Stimulated activated naive CD4-positive, alpha-beta T cell (primary cell): ENCODE results near the gene RASGEF1B.
A peak's percentile ranks its signal among the peaks of the same experiment; 100 is the strongest.
"Not testable (repeated sequence)": the region's sequence is repeated elsewhere in the genome, so short reads cannot be mapped to it uniquely, and the experiment has no call there.

Source experiments
- DNase-seq, 6 experiments: peaks; one replicate each; lab custom pipeline; 2025; lab: John Stamatoyannopoulos, UW

RASGEF1B gene

DNA sequence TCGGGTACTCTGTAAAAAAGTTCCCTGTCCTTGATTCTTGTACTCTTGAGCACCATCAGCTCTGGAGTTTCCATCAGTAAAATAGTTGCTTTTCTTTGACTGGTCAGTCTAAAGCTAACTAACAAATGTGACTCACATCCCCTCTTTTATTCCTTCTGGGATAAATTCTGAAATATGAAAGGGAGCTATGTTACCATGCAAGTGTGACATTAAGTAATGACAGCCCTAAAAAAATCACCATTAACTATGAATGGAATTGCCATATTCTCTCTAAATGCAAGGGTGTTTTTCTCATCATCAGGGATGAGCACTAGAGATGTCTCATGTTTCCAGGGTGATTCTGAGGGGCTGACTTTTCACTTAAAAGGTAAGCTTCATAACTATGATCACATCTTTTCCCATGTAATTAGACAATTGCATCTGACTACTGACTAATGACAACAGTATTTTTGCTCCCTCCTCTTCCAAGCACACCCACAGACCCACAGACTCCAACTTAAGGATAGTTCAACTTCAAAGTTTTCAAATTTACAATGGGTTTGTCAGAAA, 26.9 kb upstream of the RASGEF1B start:
- DNase-seq, result no peak

DNA sequence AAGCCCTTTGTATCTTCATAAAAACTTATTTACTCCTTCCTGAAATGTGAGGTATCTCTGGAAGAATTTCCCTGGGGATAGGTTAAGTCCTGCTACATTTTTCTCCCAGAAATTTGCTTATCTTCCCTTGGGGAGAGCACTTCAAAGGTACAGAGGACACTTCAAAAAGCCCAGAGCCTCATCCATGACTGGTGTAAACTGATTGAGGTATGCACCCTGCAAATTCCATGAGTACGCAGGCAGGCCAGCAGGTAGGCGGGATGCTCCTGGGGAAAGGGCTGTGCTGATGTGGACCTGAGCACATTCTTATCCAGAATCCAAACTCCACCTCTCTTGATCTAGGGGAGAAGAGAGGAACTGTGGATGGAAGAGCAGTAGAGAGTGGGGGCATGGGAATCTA, 26.3 kb upstream of the RASGEF1B start:
- DNase-seq, result no peak

DNA sequence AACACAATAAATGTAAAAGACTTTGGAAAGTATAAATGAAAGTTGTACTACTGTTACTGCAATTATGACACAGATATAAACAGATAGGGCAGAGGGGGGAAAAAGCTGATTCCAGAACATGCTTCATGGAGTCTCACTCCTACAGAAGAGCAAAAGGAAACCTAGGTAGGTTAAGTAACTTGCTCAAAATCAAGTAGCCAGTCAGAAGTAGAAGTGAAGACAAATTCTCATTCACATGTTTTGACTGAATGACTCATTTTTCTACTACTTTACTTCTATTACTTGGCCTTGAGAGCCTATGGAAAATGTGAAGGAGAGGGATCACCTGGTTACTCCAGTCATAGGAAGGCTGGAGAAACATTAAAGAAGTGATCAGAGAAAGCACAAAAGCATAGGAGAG, 23.6 kb upstream of the RASGEF1B start:
- DNase-seq, result no peak

DNA sequence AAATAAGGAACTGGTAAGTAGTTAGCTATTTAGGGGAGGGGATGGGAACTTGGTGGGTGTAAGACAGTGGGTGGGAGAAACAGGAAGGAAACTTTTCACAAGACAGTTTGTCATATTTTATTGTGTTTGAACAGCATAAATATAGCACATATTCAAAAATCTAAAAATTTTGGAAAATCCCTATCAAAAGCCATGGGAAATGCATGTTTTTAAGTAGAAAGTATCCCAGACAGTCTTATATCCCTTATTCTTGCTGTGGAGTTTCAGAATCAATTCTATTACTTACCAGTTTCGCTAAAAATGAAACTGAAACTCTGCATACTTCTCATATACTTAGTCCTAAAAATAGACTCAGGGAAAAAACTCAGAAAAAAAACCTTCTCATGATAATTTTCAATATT, 22.3 kb upstream of the RASGEF1B start:
- DNase-seq, result peak in 3 of 6 experiments; percentile 4 to 48 (median 19)

DNA sequence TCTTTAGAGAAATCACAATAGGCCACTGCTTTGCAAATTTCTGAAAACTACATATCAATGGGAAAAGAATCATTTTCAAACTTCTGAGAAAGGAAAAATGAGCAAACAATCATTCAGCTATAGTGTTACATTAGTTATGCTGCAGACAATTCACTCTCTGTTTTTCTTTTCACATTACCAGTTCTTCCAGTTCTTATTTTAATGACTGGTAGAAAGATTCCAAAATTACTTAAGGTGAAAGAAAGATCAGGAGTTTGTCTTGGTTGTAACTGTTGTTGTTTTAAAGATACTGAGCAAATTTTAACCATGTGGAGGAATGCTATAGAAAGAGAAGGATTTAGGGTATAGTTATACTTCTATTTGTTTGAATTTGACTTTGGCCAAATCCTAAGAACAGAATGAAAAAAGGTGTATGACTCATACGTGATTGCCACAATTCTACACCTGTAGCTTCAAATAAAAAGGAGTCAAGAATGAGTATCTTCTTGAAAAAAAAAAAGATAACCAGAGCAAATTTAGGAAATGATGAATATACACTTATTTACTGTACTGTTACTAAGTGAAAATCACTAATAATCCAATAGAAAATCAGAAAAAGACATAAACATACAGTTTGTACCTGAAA, 21.0 kb upstream of the RASGEF1B start:
- DNase-seq, result peak in 1 of 6 experiments; percentile 26

DNA sequence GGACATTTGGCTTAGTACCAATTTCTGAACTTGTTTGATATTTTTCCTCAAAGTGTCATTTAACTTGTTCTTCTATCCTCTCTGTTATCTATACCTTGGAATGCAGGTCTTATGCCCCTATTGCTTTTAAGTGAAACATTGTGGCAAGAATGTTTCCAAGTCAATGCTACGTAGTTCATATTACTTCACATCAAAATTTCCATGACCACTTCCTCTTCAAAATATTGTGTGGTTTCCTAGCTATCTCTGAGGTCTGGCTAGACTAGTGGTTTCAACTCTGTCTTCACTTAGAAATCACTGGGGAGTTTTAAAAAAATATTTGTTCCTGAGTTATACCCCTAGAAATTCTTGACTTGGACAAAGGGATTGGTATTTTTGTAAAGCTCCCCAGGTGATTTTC, 20.2 kb upstream of the RASGEF1B start:
- peak in 3 of 6 experiments; percentile 80 to 88 (median 87) for DNase-seq

DNA sequence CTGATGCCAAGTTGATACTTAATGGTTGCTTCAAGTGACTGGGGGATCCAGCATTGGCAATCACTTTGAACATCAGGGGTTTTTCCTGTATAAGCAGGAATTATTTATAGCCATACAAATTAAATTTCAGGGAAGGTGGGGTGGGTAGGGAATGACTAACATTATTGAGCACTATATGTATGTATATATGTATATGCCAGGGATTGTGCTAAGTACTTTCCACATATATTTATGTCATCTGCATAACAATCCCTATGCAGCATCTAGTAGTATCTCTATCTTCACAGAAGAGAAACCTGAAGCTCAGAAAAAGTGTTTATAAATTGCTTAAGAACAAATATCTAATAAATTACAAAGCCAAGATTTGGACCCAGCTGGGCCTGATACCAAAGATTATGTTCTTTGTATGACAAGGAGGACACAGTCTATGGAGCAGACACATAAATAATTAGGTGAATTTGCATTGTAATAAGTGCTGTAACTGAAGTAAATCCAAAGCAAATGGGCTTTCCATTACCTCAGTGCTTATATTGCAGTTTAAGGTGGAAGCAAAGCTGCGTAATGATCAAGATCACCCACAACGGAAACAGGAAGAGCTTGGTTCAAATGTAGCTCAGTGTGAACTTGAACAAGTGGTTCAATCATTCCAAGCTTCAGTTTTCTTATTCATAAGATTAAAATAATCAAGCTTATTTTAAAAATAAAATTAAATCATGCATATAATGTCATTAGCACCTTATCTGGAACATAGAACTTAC, 18.9 kb upstream of the RASGEF1B start:
- peak in 2 of 6 experiments; percentile 9 to 22 for DNase-seq

DNA sequence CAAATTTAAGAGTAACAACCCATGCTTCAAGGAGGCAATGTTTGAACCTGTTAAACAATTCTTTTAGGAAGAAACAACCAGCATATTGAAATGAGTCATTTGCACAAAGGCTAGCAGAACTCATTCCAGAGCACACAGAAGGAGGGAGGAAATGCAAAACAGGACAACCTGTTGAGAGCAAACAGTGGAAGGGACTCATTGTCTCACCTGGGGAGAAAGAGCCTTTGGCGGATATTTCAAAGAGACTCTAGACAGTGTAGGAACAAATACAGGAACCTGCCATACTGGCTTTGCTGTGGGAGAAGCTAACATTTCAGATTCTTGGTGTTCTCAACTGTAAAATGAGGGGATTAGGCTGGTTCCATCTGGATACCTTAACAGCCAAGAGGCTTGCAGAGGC, 14.8 kb upstream of the RASGEF1B start:
- DNase-seq, result no peak

DNA sequence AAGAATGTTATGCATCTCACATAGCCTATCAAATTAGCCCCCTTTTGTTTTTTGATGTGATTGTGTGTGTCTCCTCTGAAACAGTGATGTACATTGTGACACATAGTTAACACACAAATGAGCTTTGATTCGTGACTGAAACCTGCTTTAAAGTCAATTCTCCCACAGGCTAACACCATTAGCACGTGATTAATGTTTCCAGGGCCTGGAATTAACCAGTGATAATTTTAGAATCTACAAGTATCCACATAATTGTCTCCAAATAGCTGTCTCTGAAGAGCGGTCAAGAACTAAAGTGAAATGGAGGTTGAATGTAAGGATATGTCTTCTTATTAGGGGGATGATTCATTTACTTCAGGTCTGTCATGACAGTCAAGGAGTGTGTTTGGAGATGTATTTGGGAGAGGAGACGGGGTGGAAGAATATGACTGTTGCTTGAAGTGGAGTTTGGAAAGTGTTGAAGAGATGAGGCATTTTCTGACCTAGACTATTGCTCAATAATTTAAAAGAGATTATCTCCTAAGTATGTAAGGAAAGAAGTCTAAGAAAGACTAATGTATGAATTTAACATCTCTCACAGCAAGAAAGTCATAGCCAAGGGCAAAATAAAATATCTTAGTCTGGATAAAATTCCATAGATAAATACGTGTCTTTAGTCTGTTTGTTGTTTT, 13.7 kb upstream of the RASGEF1B start:
- DNase-seq, result no peak

DNA sequence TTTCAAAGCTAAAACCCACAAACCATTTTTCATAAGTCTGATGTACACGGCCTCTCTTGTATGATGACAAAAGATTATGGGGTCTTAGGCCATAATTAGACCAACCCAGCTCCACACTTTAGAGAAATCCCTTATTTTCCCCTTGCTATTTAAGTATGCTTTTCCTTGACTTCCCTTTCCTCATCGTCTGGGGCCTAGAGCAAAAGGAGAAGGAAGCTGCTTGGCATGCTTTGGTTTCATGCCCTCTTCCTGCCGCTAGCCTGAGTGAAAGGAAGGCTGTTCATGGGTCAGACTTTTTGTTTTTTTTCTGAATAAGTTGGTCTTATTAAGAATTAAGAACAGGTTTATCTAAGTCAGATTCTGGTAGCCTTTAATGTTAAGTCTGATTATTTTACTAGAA, 10.6 kb upstream of the RASGEF1B start:
- DNase-seq, result no peak

DNA sequence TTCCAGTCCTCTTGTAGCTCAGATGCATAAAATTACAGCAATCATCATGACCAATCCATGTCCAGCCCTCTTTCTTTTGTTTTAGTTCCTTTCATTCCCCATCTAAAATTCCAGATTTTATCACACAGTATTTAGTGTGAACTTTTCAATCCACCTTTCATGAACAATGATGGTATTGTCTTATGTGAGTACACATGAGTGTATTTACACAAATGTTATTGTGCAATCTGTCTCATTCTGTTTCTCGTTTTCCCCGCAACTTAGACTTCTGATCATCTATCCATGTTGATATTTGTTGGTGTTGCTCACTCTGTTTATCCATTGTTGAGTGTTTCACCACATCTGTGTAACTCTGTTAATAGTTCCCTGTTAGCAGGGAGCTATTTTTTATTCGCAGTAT, 9.4 kb upstream of the RASGEF1B start:
- DNase-seq, result no peak

DNA sequence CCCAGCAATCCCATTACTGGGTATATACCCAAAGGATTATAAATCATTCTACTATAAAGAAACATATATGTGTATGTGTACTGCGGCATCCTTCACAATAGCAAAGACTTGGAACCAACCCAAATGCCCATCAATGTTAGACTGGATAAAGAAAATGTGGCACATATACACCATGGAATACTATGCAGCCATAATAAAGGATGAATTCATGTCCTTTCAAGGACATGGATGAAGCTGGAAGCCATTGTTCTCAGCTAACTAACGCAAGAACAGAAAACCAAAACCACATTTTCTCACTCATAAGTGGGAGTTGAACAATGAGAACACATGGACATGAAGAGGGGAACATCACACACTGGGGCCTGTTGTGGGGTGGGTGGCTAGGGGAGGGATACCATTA, 7.9 kb upstream of the RASGEF1B start:
- DNase-seq, result not testable (repeated sequence)

DNA sequence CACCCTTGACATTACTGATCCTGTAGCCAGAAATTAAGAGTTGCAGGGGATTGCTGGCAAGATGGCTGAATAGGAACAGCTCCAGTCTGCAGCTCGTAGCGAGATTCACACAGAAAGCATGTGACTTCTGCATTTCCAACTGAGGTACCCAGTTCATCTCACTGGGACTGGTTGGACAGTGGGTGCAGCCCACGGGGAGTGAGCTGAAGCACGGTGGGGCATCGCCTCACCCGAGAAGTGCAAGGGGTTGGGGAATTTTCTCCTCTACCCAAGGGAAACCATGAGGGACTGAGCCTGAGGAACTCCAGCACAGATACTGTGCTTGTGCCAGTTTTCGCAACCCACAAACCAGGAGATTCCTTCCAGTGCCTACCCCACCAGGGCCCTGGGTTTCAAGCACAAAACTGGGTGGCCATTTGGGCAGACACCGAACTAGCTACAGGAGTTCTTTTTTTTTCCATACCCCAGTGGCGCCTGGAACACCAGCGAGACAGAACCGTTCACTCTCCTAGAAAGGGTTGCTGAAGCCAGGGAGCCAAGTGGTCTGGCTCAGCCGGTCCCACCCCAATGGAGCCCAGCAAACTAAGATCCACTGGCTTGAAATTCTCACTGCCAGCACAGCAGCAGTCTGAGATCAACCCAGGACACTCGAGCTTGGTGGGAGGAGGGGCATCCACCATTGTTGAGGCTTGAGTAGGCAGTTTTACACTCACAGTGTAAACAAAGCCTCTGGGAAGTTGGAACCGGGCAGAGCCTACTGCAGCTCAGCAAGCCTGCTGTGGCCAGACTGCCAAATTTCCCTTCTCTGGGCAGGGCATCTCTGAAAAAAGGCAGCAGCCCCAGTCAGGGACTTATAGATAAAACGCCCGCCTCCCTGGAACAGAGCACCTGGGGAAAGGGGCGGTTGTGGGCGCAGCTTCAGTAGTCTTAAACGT, 1.9 kb upstream of the RASGEF1B start:
- not testable (repeated sequence) for DNase-seq

DNA sequence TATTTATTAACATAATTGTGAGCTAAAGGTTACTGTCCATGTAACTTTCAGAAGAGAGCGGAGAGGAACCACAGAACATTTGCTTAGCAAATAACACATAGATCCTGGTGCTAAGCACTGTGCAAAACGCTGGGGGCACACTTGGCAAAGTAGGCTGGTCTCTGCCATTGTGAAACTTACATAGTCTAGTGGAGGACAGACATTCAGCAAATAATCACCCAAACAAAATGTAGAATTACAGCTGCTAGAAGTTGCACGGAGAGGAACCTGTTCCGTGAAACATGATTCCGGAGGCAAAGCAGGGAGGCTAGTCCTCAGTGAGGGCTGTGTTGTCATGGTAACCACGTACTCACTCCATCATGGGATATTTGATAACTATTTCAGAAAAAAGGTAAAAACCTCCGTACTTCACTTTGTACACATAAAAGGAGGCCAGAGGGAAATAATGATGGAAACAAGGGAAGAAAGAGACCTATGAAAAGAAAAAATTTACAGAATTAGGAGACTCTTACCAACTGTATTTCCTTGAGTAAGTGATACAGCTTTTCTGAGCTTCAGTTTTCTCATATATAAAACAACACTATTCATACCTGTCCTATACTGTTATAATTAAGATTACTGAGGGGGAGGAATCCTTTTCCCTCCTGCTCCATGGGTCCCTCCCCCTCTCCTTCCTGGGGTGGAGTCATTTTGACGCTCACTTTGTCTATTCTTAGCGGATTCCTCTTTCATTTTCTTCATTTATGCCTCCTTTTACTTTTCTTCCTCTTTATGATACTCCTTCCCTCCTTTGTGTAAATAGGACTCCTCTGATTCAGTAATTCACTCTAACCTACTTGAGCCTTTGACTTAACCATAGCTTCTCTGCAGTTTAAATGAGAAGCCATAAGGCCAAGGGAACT, 825 bp upstream of the RASGEF1B start:
- peak in 5 of 6 experiments; percentile 57 to 86 (median 79) for DNase-seq

DNA sequence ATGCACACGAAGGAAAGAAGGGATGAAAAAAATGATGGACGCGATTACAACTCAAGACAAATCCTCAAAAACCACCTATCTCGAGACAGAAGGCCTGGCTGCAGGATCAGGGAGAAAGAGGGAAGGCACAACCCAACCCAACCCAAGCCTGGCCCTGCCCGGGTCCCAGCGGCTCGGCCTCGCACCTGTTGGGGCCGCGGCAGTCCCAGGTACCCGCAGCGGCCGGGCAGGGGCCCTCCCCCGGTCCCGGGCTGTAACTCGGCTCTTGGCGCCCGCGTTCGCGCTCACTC, 464 bp downstream of the RASGEF1B start:
- no peak for DNase-seq

DNA sequence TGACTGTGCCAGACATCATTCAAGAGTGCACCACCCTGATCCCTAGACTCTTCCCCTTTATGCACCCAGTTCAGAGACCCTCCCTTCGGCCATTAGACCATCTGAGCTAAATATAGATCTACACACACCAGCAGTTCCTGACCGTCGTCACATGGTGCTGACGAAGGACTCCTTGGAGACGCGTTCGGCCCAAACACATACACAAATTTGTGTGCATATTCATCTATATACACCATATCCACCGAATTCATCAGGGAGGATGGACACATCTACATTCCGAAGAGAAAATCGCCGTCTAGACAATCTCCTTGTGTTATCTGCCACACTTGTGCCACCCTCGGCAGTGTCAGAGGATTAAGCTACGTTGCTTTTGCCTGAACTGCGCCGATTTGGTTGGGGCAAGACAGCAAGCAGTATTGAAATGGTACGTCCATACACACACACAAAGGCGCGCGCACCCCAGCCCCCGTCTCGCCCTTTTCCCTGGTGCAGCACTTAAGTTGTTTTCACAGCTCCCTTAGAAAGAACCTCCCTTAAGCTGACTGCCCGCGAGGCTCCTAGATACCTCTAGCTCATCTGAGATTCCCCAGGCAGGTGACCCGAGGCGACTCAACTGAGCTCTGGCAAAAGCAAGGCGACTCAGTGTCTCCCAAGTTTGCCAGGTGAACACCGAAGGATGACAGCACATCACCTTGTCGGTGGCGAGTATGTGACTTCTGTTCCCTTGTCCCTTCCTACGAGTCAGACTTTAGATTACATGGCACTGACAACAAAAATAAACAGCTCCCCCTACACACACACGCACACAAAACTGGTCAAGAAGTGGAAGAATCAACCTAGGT, 1.0 kb downstream of the RASGEF1B start:
- DNase-seq, result peak; percentile 29 to 72 (median 50)

DNA sequence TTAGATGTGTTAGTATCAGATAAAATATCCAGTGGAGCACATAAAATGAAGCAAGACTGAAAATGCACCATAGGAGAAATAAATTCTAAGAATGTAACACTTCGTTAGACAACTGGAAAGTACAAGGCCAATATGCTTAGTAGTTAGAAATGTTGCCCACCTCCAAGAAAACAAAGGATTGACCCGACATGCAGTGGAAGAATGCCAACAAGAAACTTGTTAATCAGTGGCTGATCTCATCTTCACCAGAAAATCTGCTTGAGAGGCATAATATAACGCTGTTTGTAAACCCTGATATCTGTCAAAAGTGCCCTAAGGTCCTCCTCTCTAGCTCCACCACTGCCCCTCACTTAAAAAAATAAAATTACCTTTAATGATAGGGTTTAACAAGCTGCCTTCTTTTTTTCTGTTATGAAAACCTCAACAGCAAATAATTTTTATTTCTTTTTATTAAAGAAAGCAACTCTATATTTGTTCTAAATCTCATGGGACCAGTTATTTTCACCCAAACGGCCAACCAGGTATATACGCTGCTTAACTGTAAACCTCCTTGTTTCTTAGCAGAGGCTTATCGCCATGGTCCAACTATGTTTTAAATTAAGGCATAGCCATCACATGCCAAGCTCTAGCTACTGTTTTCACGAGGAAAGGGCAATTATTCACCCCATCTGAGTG, 1.8 kb downstream of the RASGEF1B start:
- peak in 1 of 6 experiments; percentile 12 for DNase-seq

DNA sequence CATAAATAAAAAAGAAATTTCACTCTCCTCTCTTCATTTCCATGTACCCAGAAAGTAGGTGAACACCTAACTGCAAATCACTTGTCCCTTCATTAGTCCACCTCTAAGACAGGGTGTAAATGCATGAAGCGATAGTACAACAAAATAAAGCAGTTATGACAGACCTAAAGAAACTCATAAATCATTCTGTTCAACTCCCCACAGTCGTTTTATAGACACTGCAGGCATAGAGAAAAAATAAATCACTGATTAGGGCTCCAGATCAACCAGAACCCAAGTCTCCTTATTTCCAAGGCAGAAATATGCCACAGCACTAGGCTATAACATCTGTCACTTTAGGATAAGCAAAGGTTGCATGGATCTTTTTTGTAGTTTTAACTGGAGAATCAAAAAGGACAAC, 3.0 kb downstream of the RASGEF1B start:
- peak in 1 of 6 experiments; percentile 4 for DNase-seq

DNA sequence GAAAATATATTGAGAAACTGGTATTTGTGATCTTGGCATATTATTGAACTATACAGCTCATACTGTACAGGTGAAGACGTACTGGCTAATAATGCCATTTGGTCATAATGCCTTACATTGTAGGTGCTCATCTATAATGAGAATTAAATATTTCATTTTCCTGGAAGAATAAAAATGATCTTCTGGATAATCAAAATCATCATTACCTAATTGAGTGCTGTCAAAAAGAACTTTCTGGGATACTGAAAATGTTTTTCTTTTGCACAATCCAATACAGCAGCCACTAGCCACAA, 4.1 kb downstream of the RASGEF1B start:
- no peak for DNase-seq
